Hepatocyte (in vitro differentiated cells): Measurements from ENCODE around the gene SPOPL. TPM values are rescaled to one million over a fixed set of nuclear protein-coding genes. Genes with fewer than 3 reads are reported as not detected.
A peak's percentile ranks its signal among the peaks of the same experiment; 100 is the strongest.

Experiments
- DNase-seq: peaks from one replicate; pipeline ENCODE4 v3.0.0-alpha.2; 2016; ENCODE audit warnings: low spot score
- H2AFZ ChIP-seq: fragments of 200-600 bp; sonication (generic); 2 replicates; pipeline ENCODE4 v1.6.0; 2016; ENCODE audit warnings: antibody characterized with exemption, mild to moderate bottlenecking
- H3K27ac ChIP-seq: fragments of 200-600 bp; sonication (generic); 2 replicates; pipeline ENCODE4 v1.5.1; 2016; ENCODE audit warnings: mild to moderate bottlenecking
- H3K27me3 ChIP-seq: fragments of 200-600 bp; sonication (generic); 2 replicates; pipeline ENCODE4 v1.6.1; 2016
- H3K36me3 ChIP-seq: fragments of 200-600 bp; sonication (generic); replicated peaks from 2 replicates; pipeline ENCODE4 v1.5.1; 2016; ENCODE audit warnings: low read depth; ENCODE audit not compliant: insufficient read depth
- H3K4me1 ChIP-seq: fragments of 200-600 bp; sonication (generic); 2 replicates; pipeline ENCODE4 v1.5.1; 2016; ENCODE audit warnings: mild to moderate bottlenecking, moderate library complexity; ENCODE audit not compliant: insufficient read depth
- H3K4me2 ChIP-seq: fragments of 200-600 bp; sonication (generic); 2 replicates; pipeline ENCODE4 v1.6.0; 2016
- H3K4me3 ChIP-seq: fragments of 200-600 bp; sonication (generic); 2 replicates; pipeline ENCODE4 v1.5.1; 2016; ENCODE audit warnings: mild to moderate bottlenecking
- H3K79me2 ChIP-seq: fragments of 200-600 bp; sonication (generic); 2 replicates; pipeline ENCODE4 v1.6.0; 2017; ENCODE audit warnings: mild to moderate bottlenecking
- H3K9me2 ChIP-seq: fragments of 200-600 bp; sonication (generic); replicated peaks from 2 replicates; pipeline ENCODE4 v1.6.0; 2017; ENCODE audit warnings: mild to moderate bottlenecking; ENCODE audit not compliant: insufficient read depth
- H3K9me3 ChIP-seq: fragments of 200-600 bp; sonication (generic); 2 replicates; pipeline ENCODE4 v1.5.1; 2016; ENCODE audit warnings: low read depth, mild to moderate bottlenecking
- H4K20me1 ChIP-seq: fragments of 200-600 bp; sonication (generic); 2 replicates; pipeline ENCODE4 v1.6.0; 2016; ENCODE audit warnings: mild to moderate bottlenecking; ENCODE audit not compliant: insufficient read depth, poor library complexity, severe bottlenecking
- CTCF ChIP-seq: fragments of 200-600 bp; sonication (generic); IDR thresholded peaks from 2 replicates; pipeline ENCODE4 v1.5.1; 2016; ENCODE audit warnings: antibody characterized with exemption, mild to moderate bottlenecking; ENCODE audit not compliant: poor library complexity
- EZH2 ChIP-seq: fragments of 200-600 bp; sonication (generic); IDR thresholded peaks from 2 replicates; pipeline ENCODE4 v1.6.1; 2016; ENCODE audit warnings: antibody characterized with exemption, mild to moderate bottlenecking, borderline replicate concordance
- EZH2phosphoT487 ChIP-seq: fragments of 200-600 bp; sonication (generic); IDR thresholded peaks from one replicate; pipeline ENCODE4 v1.6.1; 2018; ENCODE audit warnings: antibody characterized with exemption, mild to moderate bottlenecking, low read depth, moderate library complexity; ENCODE audit not compliant: unreplicated experiment, severe bottlenecking
- WGBS: methylation state at CpG from one replicate; pipeline ENCODE4 v1.1.6; 2016; ENCODE audit warnings: low lambda C conversion rate; ENCODE audit errors: missing lambda C conversion rate; 5-methylcytosine and 5-hydroxymethylcytosine counted together
- polyA plus RNA-seq: library from polyadenylated mRNA; unstranded; fragments of >200 nt; fragmentation: Nextera tagmentation; extraction: Ambion mirVana; gene quantifications from 2 replicates; pipeline ENCODE4 v1.2.1, GENCODE V29; 2016
- total RNA-seq: library from RNA; depleted of rRNA; stranded (reverse); fragments of >200 nt; gene quantifications from 2 replicates; pipeline ENCODE4 v1.2.3, GENCODE V29; 2014

Gene SPOPL
- total and polyA plus RNA-seq, 2 experiments from 2014 or later: 6.1 to 37.0 TPM

- H4K20me1 ChIP-seq: no peaks in the 10 kb centered on the region
- H3K4me3 ChIP-seq: no peak overlapping the region
- H3K9me3 ChIP-seq: no peaks in the 10 kb centered on the region
- H3K36me3 ChIP-seq: no peaks in the 10 kb centered on the region
- TF ChIP-seq EZH2phosphoT487: no peak
- no peak for TF ChIP-seq EZH2
- TF ChIP-seq CTCF: no peak
- H3K9me2 ChIP-seq: no peaks in the 10 kb centered on the region
- no peaks in the 10 kb centered on the region for H3K4me1 ChIP-seq
- no peak overlapping the region for H3K27ac ChIP-seq
- no peak overlapping the region for H3K4me2 ChIP-seq
- WGBS: 62% methylated on average over 4 of the region's 4 CpGs
- no peaks in the 10 kb centered on the region for H3K27me3 ChIP-seq
- no peaks in the 10 kb centered on the region for H3K79me2 ChIP-seq
- DNase-seq: no peak
- H2AFZ ChIP-seq: no peak overlapping the region
Measured at GRCh38 chr2:138474100-138474825, 27.3 kb upstream of the SPOPL start.

GRCh38 chr2:138475277-138475776, 26.2 kb upstream of the SPOPL start:
- H3K27me3 ChIP-seq: no peaks in the 10 kb centered on the region
- H3K4me2 ChIP-seq: peak overlapping the region; percentile 18
- H3K4me1 ChIP-seq: no peaks in the 10 kb centered on the region
- TF ChIP-seq EZH2: no peak
- TF ChIP-seq CTCF: no peak
- no peak for TF ChIP-seq EZH2phosphoT487
- H3K9me2 ChIP-seq: no peaks in the 10 kb centered on the region
- no peak overlapping the region for H2AFZ ChIP-seq
- no peaks in the 10 kb centered on the region for H3K79me2 ChIP-seq
- no peak for DNase-seq
- no peak overlapping the region for H3K27ac ChIP-seq
- WGBS: 30% methylated on average over 4 of the region's 4 CpGs
- H4K20me1 ChIP-seq: no peaks in the 10 kb centered on the region
- H3K36me3 ChIP-seq: no peaks in the 10 kb centered on the region
- H3K9me3 ChIP-seq: no peaks in the 10 kb centered on the region
- no peak overlapping the region for H3K4me3 ChIP-seq

GRCh38 chr2:138476186-138476585, 25.4 kb upstream of the SPOPL start:
- H3K4me1 ChIP-seq: no peaks in the 10 kb centered on the region

More at GRCh38 chr2:138476186-138476585, 25.4 kb upstream of the SPOPL start:
- H3K36me3 ChIP-seq: no peaks in the 10 kb centered on the region
- no peak overlapping the region for H3K27ac ChIP-seq
- no peaks in the 10 kb centered on the region for H3K79me2 ChIP-seq
- no peak overlapping the region for H2AFZ ChIP-seq
- no peak overlapping the region for H3K4me2 ChIP-seq
- no peak overlapping the region for H3K4me3 ChIP-seq
- no peak for TF ChIP-seq EZH2
- no peak for TF ChIP-seq CTCF
- no peak for TF ChIP-seq EZH2phosphoT487
- H3K9me2 ChIP-seq: no peaks in the 10 kb centered on the region
- no peaks in the 10 kb centered on the region for H3K9me3 ChIP-seq
- no peak for DNase-seq
- no peaks in the 10 kb centered on the region for H3K27me3 ChIP-seq
- H4K20me1 ChIP-seq: no peaks in the 10 kb centered on the region
